Brain pericyte (primary cell): ENCODE results near the gene CDCA4.
A peak's percentile ranks its signal among the peaks of the same experiment; 100 is the strongest.

Experiments
- DNase-seq: peaks from one replicate; pipeline ENCODE4 v3.0.0-alpha.2; 2012; ENCODE audit warnings: low read depth, low spot score

The CDCA4 gene

GRCh38 chr14:104976198-104977007, 44.5 kb downstream of the CDCA4 start:
- DNase-seq: no peak

GRCh38 chr14:104975481-104976197, 45.2 kb downstream of the CDCA4 start:
- DNase-seq: no peak

GRCh38 chr14:104974665-104975390, 46.1 kb downstream of the CDCA4 start:
- no peak for DNase-seq

- DNase-seq: no peak
These were observed 46.7 kb downstream of the CDCA4 start for GRCh38 chr14:104974146-104974541.

- DNase-seq: peak; percentile 73
These were observed 47.3 kb downstream of the CDCA4 start for GRCh38 chr14:104973385-104974145.

GRCh38 chr14:104973135-104973384, 47.8 kb downstream of the CDCA4 start:
- no peak for DNase-seq

GRCh38 chr14:104972301-104973134, 48.4 kb downstream of the CDCA4 start:
- DNase-seq: no peak

- no peak for DNase-seq
These were observed 49.2 kb downstream of the CDCA4 start for GRCh38 chr14:104971447-104972240.

GRCh38 chr14:104970231-104971068, 50.4 kb downstream of the CDCA4 start:
- no peak for DNase-seq

- DNase-seq: no peak
These were observed 51.1 kb downstream of the CDCA4 start for GRCh38 chr14:104969741-104970230.

GRCh38 chr14:104968541-104969401, 52.1 kb downstream of the CDCA4 start:
- no peak for DNase-seq

GRCh38 chr14:104968153-104968527, 52.7 kb downstream of the CDCA4 start:
- no peak for DNase-seq

GRCh38 chr14:104967386-104968152, 53.3 kb downstream of the CDCA4 start:
- DNase-seq: no peak

GRCh38 chr14:104966981-104967385, 53.9 kb downstream of the CDCA4 start:
- DNase-seq: no peak

- DNase-seq: no peak
These were observed 54.5 kb downstream of the CDCA4 start for GRCh38 chr14:104966261-104966865.

- no peak for DNase-seq
These were observed 55.2 kb downstream of the CDCA4 start for GRCh38 chr14:104965561-104966231.
